Kidney (tissue), 14 donors: ENCODE results near the gene ARPP19. TPM values are rescaled to one million over a fixed set of nuclear protein-coding genes. Genes with fewer than 3 reads are reported as not detected.

ENCODE experiments used
- DNase-seq, 5 donors: peaks; one replicate each; pipeline ENCODE4 v3.0.0-alpha.2; 2013 to 2020
- FAIRE-seq: peaks from 2 replicates; lab custom pipeline; 2012; peaks lifted over from hg19 to GRCh38; lab: Jason Lieb, UNC
- H3K27ac ChIP-seq, 2 donors: one replicate each; pipeline ENCODE4 v1.7.0; 2013; ENCODE audit warnings: low read depth in 2 of 2, low read length in 2 of 2, inconsistent platforms in 1 of 2
- H3K27me3 ChIP-seq: one replicate; pipeline ENCODE4 v1.7.1; 2013; ENCODE audit warnings: low read length, inconsistent platforms; ENCODE audit not compliant: control insufficient read depth, insufficient read depth
- H3K36me3 ChIP-seq, 3 donors: one replicate each; pipeline versions ENCODE4 v1.7.0 to v1.7.1; 2013; ENCODE audit warnings: low read length in 3 of 3, control low read depth in 1 of 3, inconsistent platforms in 1 of 3; ENCODE audit not compliant: insufficient read depth in 3 of 3, control insufficient read depth in 2 of 3
- H3K4me1 ChIP-seq, 3 donors: one replicate each; pipeline versions ENCODE4 v1.7.0 to v1.7.1; 2013; ENCODE audit warnings: low read length in 3 of 3, inconsistent platforms in 1 of 3, low read depth in 1 of 3; ENCODE audit not compliant: control insufficient read depth in 2 of 3, insufficient read depth in 2 of 3
- H3K4me3 ChIP-seq, 3 donors: one replicate each; pipeline versions ENCODE4 v1.7.0 to v1.8.1; 2013; ENCODE audit warnings: low read length in 3 of 3, control low read depth in 1 of 3, inconsistent platforms in 1 of 3
- H3K9ac ChIP-seq, 3 donors: one replicate each; pipeline versions ENCODE4 v1.7.0 to v1.7.1; 2013; ENCODE audit warnings: low read length in 3 of 3, control low read depth in 1 of 3, inconsistent platforms in 1 of 3
- H3K9me3 ChIP-seq, 3 donors: one replicate each; pipeline versions ENCODE4 v1.7.0 to v1.7.1; 2013; ENCODE audit warnings: low read length in 3 of 3, control low read depth in 1 of 3, inconsistent platforms in 1 of 3; ENCODE audit not compliant: control insufficient read depth in 2 of 3, insufficient read depth in 1 of 3
- intact Hi-C: fragments of 100-400 bp; cut with DNase I; formaldehyde crosslinking; loops from one replicate; pipeline ENCODE4 v1.11.1; 2022
- polyA plus RNA-seq: library from polyadenylated mRNA; stranded (reverse); fragments of 350-450 nt; fragmentation: Illumina TruSeq; extraction: RNeasy Lipid Tissue Mini Kit (QIAGEN cat#74804); gene quantifications from one replicate; pipeline ENCODE4 v1.2.3, GENCODE V29; 2014; ENCODE audit warnings: low read depth, low replicate concordance; ENCODE audit not compliant: insufficient read depth
- total RNA-seq: library from RNA; stranded (reverse); fragmentation: NEBNext Ultra II Directional; extraction: Animal tissue kit (Norgen Biotek cat#: 25700); gene quantifications from one replicate; pipeline ENCODE4 v1.2.1, GENCODE V29; 2021
- TF ChIP-seq, protein P1 (sequence below): IDR thresholded peaks from 3 replicates; pipeline ENCODE4 v1.5.1; 2012; ENCODE audit warnings: mild to moderate bottlenecking, moderate library complexity, borderline replicate concordance; ENCODE audit not compliant: insufficient read depth; ENCODE audit errors: extremely low read depth
- donor health status: control.
- donor health status: control.
- donor health status: control.
- donor health status: control.
- donor health status: control.
- donor health status: DM: yes; HTN: yes; CAD: no.
- donor health status: Normal renal cell carcinoma (clear cell type).

Gene ARPP19
- total and polyA plus RNA-seq, 2 donors from 2014 or later = 43.0 to 160 TPM

DNA sequence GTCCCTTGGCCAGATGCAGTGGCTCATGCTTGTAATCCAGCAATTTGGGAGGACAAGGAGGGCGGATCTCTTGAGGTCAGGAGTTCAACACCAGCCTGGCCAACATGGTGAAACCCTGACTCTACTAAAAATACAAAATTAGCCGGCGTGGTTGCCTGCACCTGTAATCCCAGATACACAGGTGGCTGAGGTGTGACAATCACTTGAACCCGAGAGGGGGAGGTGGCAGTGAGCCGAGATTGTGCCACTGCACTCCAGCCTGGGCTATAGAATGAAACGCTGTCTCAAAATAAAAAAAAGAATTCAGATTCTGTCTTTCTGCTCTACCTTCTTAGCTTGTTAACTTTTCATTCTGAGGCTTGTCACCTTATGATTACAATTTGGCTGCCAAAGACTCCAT, 62.3 kb downstream of the ARPP19 start:
- no peaks in the 10 kb centered on the region for H3K27me3 ChIP-seq
- H3K9ac ChIP-seq = no peak overlapping the region
- no peak overlapping the region for H3K4me3 ChIP-seq
- H3K9me3 ChIP-seq = no peaks in the 10 kb centered on the region
- H3K36me3 ChIP-seq = no peaks in the 10 kb centered on the region
- no peak overlapping the region for H3K27ac ChIP-seq
- no peak for DNase-seq
- intact Hi-C loops = no loop called here
- TF ChIP-seq, protein P1, sequence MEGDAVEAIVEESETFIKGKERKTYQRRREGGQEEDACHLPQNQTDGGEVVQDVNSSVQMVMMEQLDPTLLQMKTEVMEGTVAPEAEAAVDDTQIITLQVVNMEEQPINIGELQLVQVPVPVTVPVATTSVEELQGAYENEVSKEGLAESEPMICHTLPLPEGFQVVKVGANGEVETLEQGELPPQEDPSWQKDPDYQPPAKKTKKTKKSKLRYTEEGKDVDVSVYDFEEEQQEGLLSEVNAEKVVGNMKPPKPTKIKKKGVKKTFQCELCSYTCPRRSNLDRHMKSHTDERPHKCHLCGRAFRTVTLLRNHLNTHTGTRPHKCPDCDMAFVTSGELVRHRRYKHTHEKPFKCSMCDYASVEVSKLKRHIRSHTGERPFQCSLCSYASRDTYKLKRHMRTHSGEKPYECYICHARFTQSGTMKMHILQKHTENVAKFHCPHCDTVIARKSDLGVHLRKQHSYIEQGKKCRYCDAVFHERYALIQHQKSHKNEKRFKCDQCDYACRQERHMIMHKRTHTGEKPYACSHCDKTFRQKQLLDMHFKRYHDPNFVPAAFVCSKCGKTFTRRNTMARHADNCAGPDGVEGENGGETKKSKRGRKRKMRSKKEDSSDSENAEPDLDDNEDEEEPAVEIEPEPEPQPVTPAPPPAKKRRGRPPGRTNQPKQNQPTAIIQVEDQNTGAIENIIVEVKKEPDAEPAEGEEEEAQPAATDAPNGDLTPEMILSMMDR = no peak
- FAIRE-seq = no peak
- H3K4me1 ChIP-seq = no peaks in the 10 kb centered on the region

DNA sequence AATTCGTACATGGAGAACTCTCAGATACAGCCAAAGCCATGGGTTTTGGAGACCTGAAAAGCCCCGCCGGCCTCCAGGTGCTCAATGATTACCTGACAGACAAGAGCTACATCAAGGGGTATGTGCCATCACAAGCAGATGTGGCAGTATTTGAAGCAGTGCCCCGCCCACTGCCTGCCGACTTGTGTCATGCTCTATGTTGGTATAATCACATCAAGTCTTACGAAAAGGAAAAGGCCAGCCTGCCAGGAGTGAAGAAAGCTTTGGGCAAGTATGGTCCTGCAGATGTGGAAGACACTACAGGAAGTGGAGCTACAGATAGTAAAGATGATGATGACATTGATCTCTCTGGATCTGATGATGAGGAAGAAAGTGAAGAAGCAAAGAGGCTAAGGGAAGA, 63.7 kb downstream of the ARPP19 start:
- Histone ChIP-seq H3K4me1 (no peaks in the 10 kb centered on the region), H3K27me3 (no peaks in the 10 kb centered on the region), H3K36me3 (no peaks in the 10 kb centered on the region), H3K9me3 (no peaks in the 10 kb centered on the region), H3K27ac (no peak overlapping the region), H3K9ac (no peak overlapping the region), H3K4me3 (no peak overlapping the region)
- FAIRE-seq = no peak
- no peak for DNase-seq
- TF ChIP-seq, protein P1 = no peak
- intact Hi-C loops = no loop called here

DNA sequence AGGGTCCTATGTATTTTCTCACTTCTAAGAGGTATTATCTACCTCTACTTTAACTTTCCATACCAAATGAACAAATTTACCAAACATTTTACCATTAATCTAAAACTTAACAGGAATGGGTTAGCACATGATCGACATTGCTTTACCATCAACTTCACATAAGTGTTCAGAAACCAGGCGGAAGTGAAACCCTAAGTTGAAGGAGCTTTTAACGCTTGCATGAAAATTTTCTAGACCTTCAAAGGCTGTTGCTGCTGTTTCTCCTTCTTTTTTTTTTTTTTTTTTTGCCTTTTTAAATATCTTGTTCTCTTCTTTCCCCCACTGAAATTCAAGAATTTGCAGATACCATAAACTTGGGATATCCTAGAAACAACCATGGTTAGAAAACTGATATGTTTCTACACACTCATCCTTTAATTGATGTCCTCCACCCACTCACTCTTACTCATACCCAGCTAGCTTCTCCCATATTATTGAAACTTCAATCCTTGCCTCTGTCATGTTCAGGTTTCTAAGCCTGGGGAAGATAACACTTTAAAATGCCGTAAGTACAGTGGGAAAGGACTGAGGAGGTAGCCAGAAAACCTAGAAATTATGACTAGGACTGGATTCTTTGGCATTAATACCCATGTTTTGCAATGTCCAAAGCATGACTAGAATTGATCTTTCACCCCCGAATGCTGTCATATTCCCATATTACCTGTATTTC, 64.9 kb downstream of the ARPP19 start:
- no peaks in the 10 kb centered on the region for H3K27me3 ChIP-seq
- no peak overlapping the region for H3K4me3 ChIP-seq
- intact Hi-C loops = no loop called here
- H3K4me1 ChIP-seq = no peaks in the 10 kb centered on the region
- H3K36me3 ChIP-seq = no peaks in the 10 kb centered on the region
- no peak for FAIRE-seq
- no peak for DNase-seq
- H3K27ac ChIP-seq = no peak overlapping the region
- no peaks in the 10 kb centered on the region for H3K9me3 ChIP-seq
- no peak overlapping the region for H3K9ac ChIP-seq
- TF ChIP-seq, protein P1 = no peak
